ENCODE measurements around the gene BICDL2.
"Not testable (repeated sequence)": the region's sequence is repeated elsewhere in the genome, so short reads cannot be mapped to it uniquely, and the experiment has no call there.

BICDL2 gene

DNA sequence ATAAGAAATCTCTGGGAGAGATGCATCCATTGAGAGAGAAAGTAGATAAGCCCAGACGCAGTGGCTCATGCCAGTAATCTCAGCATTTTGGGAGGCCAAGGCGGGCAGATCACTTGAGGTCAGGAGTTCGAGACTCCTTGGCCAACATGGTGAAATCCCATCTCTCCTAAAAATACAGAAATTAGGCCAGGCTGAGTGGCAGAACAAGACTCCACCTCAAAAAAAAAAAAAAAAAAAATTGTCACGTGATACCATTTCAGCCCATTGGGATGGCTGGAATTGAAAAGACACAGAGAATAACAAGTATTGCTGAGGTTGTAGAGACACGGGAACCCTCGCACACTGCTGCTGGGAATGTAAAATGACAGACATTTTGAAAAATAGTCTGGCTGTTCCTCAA, 25.8 kb upstream of the BICDL2 start:
- peaks cover 5% of the 10 kb centered on the region for H3K4me1 ChIP-seq (ENCODE audit: control insufficient read depth, insufficient read depth, low read length)
- peaks cover 9% of the 10 kb centered on the region for H3K27me3 ChIP-seq (ENCODE audit: control insufficient read depth, insufficient read depth, low read length)
- no peak overlapping the region for H3K4me3 ChIP-seq (ENCODE audit: low read depth, low read length)
- no peak overlapping the region for H3K9ac ChIP-seq (ENCODE audit: low read depth, low read length)
- no peaks in the 10 kb centered on the region for H3K36me3 ChIP-seq (ENCODE audit: control insufficient read depth, insufficient read depth, low read length)
- no peaks in the 10 kb centered on the region for H3K9me3 ChIP-seq (ENCODE audit: control insufficient read depth, insufficient read depth, low read length)

DNA sequence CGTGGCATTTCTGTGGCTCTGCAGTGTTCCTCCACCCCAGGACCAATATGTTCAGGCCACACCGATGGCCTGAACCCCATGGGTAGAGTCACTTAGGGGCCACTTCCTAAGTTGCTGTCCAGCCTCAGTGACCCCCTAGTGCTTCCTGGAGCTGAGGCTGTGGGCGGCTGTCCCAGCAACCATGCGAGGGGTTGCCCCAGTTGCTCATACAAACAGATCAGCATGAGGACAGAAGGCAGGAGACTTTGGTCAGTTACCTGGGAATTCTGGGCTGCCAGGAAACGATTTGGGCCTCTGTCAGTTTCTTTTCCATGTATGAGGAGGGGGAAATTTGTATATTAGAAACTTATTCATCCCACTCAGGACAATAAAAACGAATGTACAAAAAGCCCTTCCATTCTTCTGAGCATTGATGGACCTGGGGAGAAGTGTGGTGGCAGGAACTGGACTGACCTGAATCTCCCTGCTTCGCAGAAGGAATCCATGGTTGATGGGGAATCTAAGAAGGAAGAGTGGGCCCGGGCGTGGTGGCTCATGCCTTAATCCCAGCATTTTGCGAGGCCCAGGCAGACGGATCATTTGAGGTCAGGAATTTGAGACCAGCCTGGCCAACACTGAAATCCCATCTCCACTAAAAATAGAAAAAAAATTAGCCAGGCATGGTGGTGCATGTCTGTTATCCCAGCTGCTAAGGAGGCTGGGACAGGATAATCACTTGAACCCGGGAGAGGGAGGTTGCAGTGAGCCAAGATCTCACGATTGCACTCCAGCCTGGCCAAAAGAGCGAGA, 23.8 kb upstream of the BICDL2 start:
- Histone ChIP-seq H3K4me3 (ENCODE audit: low read depth, low read length) (no peak overlapping the region), H3K27me3 (ENCODE audit: control insufficient read depth, insufficient read depth, low read length) (peaks cover 12% of the 10 kb centered on the region), H3K9ac (ENCODE audit: low read depth, low read length) (no peak overlapping the region), H3K9me3 (ENCODE audit: control insufficient read depth, insufficient read depth, low read length) (no peaks in the 10 kb centered on the region), H3K4me1 (ENCODE audit: control insufficient read depth, insufficient read depth, low read length) (peaks cover 4% of the 10 kb centered on the region), H3K36me3 (ENCODE audit: control insufficient read depth, insufficient read depth, low read length) (no peaks in the 10 kb centered on the region)

DNA sequence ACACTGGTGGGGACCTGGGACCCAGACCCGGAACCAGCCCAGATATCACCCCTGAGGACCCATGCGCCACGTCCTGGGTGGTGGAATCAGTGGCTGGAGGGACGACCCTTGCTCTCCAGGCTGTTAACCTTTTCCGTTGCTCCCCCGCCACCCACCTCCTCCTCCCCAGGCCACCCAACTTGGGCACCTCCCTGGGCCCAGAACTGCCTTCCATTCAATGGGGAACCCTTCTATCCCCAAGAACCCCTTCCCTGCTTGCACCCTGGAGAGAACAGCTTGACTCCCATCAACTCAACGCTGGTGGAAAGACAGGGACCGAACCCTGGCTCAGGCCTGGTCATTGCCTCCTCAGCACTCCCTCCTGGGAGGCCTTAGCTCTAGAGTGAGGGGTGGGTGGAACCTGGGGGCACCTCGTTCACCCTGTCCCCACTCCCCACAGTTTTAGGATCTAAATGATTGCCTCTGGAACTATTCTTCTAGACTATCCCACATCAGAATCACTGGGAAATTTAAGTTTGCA, 23.0 kb upstream of the BICDL2 start:
- Histone ChIP-seq H3K36me3 (ENCODE audit: control insufficient read depth, insufficient read depth, low read length) (no peaks in the 10 kb centered on the region), H3K9me3 (ENCODE audit: control insufficient read depth, insufficient read depth, low read length) (no peaks in the 10 kb centered on the region), H3K4me3 (ENCODE audit: low read depth, low read length) (peak overlapping the region; percentile 58), H3K27me3 (ENCODE audit: control insufficient read depth, insufficient read depth, low read length) (peaks cover 12% of the 10 kb centered on the region), H3K4me1 (ENCODE audit: control insufficient read depth, insufficient read depth, low read length) (no peaks in the 10 kb centered on the region), H3K9ac (ENCODE audit: low read depth, low read length) (peak overlapping the region; percentile 73)

DNA sequence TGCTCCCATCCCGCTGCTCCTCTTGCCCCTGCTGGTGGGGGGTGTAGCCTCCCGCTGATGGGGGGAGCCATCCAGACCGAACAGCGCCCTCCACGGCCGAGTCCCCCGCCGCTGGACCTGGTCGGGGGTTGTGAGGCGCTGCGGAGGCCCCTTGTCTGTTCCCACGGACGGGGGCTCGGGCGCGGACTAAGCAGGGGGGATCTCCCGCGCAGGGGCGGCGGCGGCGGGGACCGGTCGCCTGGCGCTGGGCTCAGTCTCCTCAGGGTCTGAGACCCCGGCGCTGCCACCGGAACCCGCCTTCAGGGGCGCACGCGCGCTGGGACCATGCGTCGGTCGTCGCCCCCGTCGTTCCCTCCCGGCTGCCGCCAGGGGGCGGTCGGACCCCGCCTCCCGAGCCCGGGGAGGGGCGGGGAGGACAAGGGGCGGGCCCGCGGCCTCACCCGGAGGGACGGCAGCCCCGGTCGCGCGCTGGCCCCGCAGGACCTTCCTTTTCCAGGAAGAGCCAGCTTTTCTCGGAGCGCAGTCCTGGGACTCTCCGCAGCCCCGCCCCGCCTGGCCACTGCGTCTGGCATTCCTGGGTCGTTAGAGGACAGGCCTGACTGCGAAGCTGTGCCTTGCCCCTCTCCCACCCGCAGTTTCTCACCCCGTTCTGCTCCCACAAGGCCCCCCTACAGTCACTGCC, 22.4 kb upstream of the BICDL2 start:
- Histone ChIP-seq H3K36me3 (ENCODE audit: control insufficient read depth, insufficient read depth, low read length) (no peaks in the 10 kb centered on the region), H3K9ac (ENCODE audit: low read depth, low read length) (peak overlapping the region; percentile 73), H3K4me1 (ENCODE audit: control insufficient read depth, insufficient read depth, low read length) (no peaks in the 10 kb centered on the region), H3K27me3 (ENCODE audit: control insufficient read depth, insufficient read depth, low read length) (peaks cover 12% of the 10 kb centered on the region), H3K9me3 (ENCODE audit: control insufficient read depth, insufficient read depth, low read length) (no peaks in the 10 kb centered on the region), H3K4me3 (ENCODE audit: low read depth, low read length) (peak overlapping the region; percentile 58)

DNA sequence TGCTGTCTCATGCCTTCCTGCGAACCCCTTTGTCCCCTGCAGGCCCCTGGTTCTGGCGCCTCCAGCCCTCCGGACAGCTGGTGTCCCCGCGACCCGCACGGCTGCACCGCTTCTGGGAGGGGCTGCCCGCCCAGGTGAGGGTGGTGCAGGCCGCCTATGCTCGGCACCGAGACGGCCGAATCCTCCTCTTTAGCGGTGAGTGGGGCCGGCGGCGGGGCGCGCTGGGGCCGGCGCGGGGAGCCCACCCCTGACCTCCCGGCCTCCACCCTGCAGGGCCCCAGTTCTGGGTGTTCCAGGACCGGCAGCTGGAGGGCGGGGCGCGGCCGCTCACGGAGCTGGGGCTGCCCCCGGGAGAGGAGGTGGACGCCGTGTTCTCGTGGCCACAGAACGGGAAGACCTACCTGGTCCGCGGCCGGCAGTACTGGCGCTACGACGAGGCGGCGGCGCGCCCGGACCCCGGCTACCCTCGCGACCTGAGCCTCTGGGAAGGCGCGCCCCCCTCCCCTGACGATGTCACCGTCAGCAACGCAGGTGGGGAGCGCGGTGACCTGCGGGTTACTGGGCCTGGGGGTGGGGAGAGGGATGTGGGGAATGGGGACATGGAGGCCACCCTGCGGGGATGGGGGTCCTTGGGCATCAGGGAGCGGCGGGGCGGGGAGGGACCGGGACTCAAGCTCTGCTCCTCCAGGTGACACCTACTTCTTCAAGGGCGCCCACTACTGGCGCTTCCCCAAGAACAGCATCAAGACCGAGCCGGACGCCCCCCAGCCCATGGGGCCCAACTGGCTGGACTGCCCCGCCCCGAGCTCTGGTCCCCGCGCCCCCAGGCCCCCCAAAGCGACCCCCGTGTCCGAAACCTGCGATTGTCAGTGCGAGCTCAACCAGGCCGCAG, 21.6 kb upstream of the BICDL2 start:
- Histone ChIP-seq H3K4me3 (ENCODE audit: low read depth, low read length) (peak overlapping the region; percentile 58), H3K27me3 (ENCODE audit: control insufficient read depth, insufficient read depth, low read length) (peaks cover 12% of the 10 kb centered on the region), H3K4me1 (ENCODE audit: control insufficient read depth, insufficient read depth, low read length) (no peaks in the 10 kb centered on the region), H3K36me3 (ENCODE audit: control insufficient read depth, insufficient read depth, low read length) (no peaks in the 10 kb centered on the region), H3K9ac (ENCODE audit: low read depth, low read length) (no peak overlapping the region), H3K9me3 (ENCODE audit: control insufficient read depth, insufficient read depth, low read length) (no peaks in the 10 kb centered on the region)

DNA sequence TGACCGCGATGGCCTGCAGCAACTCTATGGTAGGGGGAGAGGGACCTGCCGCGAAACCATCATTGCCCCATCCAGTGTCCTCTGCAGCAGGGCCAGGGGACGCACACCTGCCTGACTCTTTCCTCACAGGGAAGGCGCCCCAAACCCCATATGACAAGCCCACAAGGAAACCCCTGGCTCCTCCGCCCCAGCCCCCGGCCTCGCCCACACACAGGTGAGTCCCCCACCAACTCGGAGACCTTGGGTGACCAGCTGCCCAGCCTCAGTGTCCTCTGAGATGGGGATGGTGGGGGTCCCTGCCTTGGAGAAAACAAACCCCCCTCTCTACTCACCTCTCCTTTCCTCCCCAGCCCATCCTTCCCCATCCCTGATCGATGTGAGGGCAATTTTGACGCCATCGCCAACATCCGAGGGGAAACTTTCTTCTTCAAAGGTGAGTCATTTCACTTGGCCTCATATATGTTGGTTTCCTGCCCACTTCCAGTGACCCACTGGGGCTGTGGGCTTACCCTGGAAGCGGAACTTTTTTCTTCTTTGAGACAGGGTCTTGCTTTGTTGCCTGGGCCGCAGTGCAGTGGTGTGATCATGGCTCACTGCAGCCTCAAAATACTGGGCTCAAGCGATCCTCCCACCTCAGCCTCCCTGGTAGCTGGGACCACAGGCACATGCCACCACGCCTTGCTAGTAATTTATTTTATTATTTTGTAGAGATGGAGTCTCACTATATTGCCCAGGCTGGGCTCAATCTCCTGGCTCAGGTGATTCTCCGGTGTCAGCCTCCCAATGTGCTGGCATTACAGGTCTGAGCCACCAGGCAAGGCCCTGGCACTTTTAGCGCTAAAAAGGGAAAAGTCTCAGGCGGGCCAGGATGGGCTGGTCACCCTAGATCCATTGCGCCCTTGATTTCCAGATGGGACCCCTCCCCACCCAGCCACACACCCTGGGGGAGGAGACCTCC, 20.7 kb upstream of the BICDL2 start:
- Histone ChIP-seq H3K4me1 (ENCODE audit: control insufficient read depth, insufficient read depth, low read length) (no peaks in the 10 kb centered on the region), H3K9me3 (ENCODE audit: control insufficient read depth, insufficient read depth, low read length) (no peaks in the 10 kb centered on the region), H3K36me3 (ENCODE audit: control insufficient read depth, insufficient read depth, low read length) (no peaks in the 10 kb centered on the region), H3K27me3 (ENCODE audit: control insufficient read depth, insufficient read depth, low read length) (peaks cover 12% of the 10 kb centered on the region), H3K9ac (ENCODE audit: low read depth, low read length) (no peak overlapping the region), H3K4me3 (ENCODE audit: low read depth, low read length) (peak overlapping the region; percentile 58)

DNA sequence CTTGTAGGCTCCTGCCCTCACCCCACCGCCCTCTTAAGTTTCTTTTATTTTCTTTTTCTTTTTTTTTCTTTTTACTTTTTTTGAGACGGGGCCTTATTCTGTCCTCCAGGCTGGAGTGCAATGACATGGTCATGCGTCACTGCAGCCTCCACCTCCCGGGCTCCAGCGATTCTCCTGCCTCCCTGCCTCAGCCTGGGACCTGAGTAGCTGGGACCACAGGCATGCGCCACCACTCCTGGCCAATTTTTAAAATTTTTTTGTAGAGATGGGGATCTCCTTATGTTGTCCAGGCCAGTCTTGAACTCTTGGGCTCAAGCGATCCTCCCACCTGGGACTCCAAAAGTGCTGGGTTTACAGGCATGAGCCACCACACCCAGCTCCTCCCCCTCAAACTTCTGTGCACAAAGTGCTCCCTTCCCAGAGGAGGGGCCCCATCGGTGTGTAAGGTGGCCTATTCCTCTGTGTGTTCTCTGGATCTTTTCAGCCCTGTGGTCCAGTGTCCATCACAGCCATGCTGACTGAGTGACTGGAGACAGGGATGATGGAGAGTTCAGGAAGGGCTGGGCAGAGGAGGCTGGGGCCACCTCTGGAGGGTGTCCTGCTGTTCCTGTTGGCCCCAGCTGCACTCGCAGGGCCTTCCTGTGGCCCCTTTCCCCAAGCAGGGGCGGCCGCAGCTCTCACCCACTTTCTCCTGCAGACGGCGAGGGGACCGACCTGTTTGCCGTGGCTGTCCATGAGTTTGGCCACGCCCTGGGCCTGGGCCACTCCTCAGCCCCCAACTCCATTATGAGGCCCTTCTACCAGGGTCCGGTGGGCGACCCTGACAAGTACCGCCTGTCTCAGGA, 19.8 kb upstream of the BICDL2 start:
- H3K9me3 ChIP-seq (ENCODE audit: control insufficient read depth, insufficient read depth, low read length) = no peaks in the 10 kb centered on the region
- no peak overlapping the region for H3K9ac ChIP-seq (ENCODE audit: low read depth, low read length)
- H3K36me3 ChIP-seq (ENCODE audit: control insufficient read depth, insufficient read depth, low read length) = no peaks in the 10 kb centered on the region
- H3K27me3 ChIP-seq (ENCODE audit: control insufficient read depth, insufficient read depth, low read length) = peaks cover 12% of the 10 kb centered on the region
- no peak overlapping the region for H3K4me3 ChIP-seq (ENCODE audit: low read depth, low read length)
- no peaks in the 10 kb centered on the region for H3K4me1 ChIP-seq (ENCODE audit: control insufficient read depth, insufficient read depth, low read length)

DNA sequence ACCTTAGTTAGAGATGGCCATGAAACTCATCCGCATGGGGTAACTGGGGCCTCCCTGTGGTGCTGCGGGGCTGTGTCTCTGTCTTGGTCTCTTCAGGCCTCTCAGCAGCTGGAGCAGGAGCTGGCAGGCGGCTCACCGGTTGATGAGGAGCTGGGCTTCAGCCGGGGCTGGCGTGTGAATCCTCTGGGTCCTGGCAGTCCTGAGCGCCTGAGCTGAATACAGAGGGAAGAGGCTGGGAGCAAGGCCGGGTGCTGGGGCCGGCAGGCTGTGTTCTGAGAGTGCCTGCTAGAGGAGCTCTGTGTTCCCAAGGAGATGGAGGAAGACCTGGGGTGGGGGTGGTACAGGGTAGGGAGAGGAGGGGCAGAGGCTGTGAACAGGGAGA, 19.0 kb upstream of the BICDL2 start:
- not testable (repeated sequence) for H3K4me1 ChIP-seq (ENCODE audit: control insufficient read depth, insufficient read depth, low read length); H3K4me3 ChIP-seq (ENCODE audit: low read depth, low read length)

DNA sequence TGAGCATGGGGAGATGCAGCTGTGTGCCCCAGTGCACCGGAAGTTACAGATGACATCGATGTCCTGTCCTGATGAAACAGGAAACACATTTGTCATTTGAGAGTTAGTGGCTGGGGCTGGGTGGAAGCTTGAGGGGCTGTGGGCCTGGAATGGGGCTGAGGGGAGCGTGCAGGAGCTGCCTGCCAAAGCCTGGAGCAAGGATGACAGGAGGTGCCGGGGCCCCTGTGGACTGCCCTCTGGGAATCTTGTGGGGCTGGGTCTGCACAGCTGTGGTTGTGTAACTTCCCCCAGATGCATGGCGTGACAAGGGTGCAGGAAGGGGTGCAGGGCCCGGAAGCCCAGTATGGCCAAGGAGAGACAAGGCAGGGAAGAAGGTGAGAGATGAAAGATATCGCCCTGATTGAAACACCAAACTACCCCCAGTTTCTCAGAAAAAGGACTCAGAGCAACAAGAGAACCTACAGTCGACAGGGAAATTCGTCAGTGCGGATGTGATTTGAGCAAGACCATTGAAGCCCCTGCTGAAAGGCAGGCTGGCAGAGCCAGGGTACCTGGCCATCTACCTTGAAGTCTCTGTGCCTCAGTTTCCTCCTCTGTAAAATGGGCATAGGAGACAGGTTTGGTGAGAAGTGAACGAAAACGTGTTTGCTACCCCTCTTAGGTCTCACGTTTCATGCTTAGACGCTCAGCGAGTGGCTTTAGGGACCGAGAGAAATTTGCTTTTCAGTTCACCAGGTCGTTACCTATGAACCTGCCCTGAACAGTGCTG, 18.4 kb upstream of the BICDL2 start:
- H3K9me3 ChIP-seq (ENCODE audit: control insufficient read depth, insufficient read depth, low read length) = no peaks in the 10 kb centered on the region
- H3K9ac ChIP-seq (ENCODE audit: low read depth, low read length) = no peak overlapping the region
- H3K36me3 ChIP-seq (ENCODE audit: control insufficient read depth, insufficient read depth, low read length) = no peaks in the 10 kb centered on the region
- H3K4me1 ChIP-seq (ENCODE audit: control insufficient read depth, insufficient read depth, low read length) = no peaks in the 10 kb centered on the region
- H3K27me3 ChIP-seq (ENCODE audit: control insufficient read depth, insufficient read depth, low read length) = peaks cover 11% of the 10 kb centered on the region
- H3K4me3 ChIP-seq (ENCODE audit: low read depth, low read length) = no peak overlapping the region

More for the DNA sequence above, 19.0 kb upstream of the BICDL2 start:
- H3K9ac ChIP-seq (ENCODE audit: low read depth, low read length); H3K9me3 ChIP-seq (ENCODE audit: control insufficient read depth, insufficient read depth, low read length); H3K36me3 ChIP-seq (ENCODE audit: control insufficient read depth, insufficient read depth, low read length): not testable (repeated sequence)
- H3K27me3 ChIP-seq (ENCODE audit: control insufficient read depth, insufficient read depth, low read length) = peaks cover 12% of the 10 kb centered on the region

DNA sequence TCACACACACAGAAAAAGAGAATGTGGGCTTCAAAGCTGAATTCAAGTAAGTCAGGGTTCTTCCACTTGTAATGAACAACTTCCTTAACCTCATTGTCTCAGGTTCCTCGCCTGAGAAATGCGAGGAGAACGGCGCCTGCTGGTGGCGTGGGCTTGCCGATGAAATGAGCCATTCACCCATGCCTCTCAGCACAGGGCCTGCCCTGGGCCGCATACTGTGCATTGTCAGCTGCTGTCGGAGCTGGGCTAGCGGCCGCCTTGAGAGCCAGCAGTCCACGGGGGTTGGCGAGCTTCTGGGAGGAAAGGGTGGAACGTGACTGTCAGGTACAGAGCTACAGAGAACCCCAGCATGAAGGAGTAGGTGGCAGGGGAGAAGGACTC, 16.6 kb upstream of the BICDL2 start:
- not testable (repeated sequence) for H3K9ac ChIP-seq (ENCODE audit: low read depth, low read length); H3K4me1 ChIP-seq (ENCODE audit: control insufficient read depth, insufficient read depth, low read length); H3K4me3 ChIP-seq (ENCODE audit: low read depth, low read length); H3K36me3 ChIP-seq (ENCODE audit: control insufficient read depth, insufficient read depth, low read length); H3K9me3 ChIP-seq (ENCODE audit: control insufficient read depth, insufficient read depth, low read length)
- peaks cover 14% of the 10 kb centered on the region for H3K27me3 ChIP-seq (ENCODE audit: control insufficient read depth, insufficient read depth, low read length)
